Gastrocnemius medialis (tissue), 4 donors: ENCODE measurements around the gene CAMTA2.

Experiments
- CTCF ChIP-seq, 5 experiments: fragments of 450-650 bp in 3 of 5; fragments of 200-600 bp in 2 of 5; sonication (generic) in 2 of 5; IDR thresholded peaks in 4 of 5; conservative IDR thresholded peaks in 1 of 5; 1 replicate in 4 of 5; 2 replicates in 1 of 5; pipeline ENCODE4 v1.5.1; 2016 to 2019; ENCODE audit warnings: antibody characterized with exemption in 5 of 5, mild to moderate bottlenecking in 3 of 5, moderate library complexity in 3 of 5
- POLR2A ChIP-seq, 2 donors: fragments of 450-650 bp; IDR thresholded peaks; one replicate each; pipeline ENCODE4 v1.6.1; 2017; ENCODE audit warnings: antibody characterized with exemption in 2 of 2, mild to moderate bottlenecking in 2 of 2, moderate library complexity in 2 of 2

DNA sequence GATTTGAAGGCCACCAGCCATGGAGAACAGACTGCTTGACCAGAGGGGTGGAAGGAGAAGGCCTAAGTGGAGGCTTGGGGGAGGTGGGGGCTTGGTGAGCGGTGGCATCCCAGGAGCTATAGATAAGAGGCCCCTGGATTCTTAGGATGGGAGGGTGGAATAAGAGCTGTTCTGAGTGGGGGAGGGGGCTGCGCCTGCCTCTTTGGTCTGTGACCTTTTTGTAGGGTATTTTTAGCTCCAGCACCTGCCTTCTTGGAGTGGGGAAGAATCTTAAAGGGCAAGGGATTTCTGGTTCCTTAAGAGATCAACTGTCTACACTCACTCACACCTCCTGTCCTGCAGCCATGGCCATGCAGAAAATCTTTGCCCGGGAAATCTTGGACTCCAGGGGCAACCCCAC is 36.0 kb downstream of the CAMTA2 start:
- TF ChIP-seq POLR2A (IDR thresholded peaks at IDR 0.05), result peak; percentile 36 to 44
- no peak for TF ChIP-seq CTCF (IDR thresholded peaks at IDR 0.05 in 4 of 5, conservative IDR thresholded peaks at IDR 0.05 in 1 of 5)
